ENCODE measurements around the gene EN1. TPM values are rescaled to one million over a fixed set of nuclear protein-coding genes. Genes with fewer than 3 reads are reported as not detected.

EN1 gene
- total and polyA plus RNA-seq, 7 donors = 0.70 to 9.5 (median 1.1) TPM

- Histone ChIP-seq H3K9me3 (no peaks in the 10 kb centered on the region), H3K27me3 (ENCODE audit: insufficient read depth in 3 of 3, low read length in 2 of 3) (peaks cover 0 to 94% (median 34%) of the 10 kb centered on the region in 3 donors), H3K36me3 (ENCODE audit: insufficient read depth in 1 of 2, low read depth in 1 of 2) (no peaks in the 10 kb centered on the region), H3K4me1 (peaks cover 7% of the 10 kb centered on the region), H3K4me3 (no peak overlapping the region), H3K27ac (no peak overlapping the region)
- ATAC-seq (no peak), DNase-seq (no peak)
- TF ChIP-seq, protein P1, sequence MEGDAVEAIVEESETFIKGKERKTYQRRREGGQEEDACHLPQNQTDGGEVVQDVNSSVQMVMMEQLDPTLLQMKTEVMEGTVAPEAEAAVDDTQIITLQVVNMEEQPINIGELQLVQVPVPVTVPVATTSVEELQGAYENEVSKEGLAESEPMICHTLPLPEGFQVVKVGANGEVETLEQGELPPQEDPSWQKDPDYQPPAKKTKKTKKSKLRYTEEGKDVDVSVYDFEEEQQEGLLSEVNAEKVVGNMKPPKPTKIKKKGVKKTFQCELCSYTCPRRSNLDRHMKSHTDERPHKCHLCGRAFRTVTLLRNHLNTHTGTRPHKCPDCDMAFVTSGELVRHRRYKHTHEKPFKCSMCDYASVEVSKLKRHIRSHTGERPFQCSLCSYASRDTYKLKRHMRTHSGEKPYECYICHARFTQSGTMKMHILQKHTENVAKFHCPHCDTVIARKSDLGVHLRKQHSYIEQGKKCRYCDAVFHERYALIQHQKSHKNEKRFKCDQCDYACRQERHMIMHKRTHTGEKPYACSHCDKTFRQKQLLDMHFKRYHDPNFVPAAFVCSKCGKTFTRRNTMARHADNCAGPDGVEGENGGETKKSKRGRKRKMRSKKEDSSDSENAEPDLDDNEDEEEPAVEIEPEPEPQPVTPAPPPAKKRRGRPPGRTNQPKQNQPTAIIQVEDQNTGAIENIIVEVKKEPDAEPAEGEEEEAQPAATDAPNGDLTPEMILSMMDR (IDR thresholded peaks at IDR 0.05) = no peak
- 24 to 46% (median 34%) methylated on average over 31 of the region's 31 CpGs for WGBS, 3 donors
- intact Hi-C loops (cut with DNase I) = loop anchor here in 1 of 2 donors (5.0 kb wide), 1 partner anchor 630 kb away; no protein-coding TSS in a partner anchor
These were observed 5.2 kb upstream of the EN1 start for GRCh38 chr2:118852605-118853128.

DNA sequence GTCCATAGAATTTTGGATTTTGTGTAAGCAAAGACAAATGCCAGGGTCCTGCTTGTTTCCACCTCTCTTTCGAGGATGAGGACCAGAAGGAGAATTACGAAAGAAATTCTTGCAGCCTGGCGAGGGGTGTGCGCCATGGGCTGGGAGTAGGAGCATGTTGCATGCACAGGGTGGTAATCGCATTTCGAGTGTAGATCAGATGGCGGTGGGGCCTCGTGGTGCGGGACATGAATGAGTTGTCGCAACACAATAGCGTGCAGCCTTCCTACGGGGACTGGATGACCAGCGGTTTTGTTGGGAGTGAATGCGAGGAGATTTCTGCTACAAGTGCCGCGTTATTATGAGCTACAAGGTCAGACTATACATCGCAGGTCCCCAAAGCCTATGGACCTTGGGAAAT is 4.2 kb upstream of the EN1 start:
- intact Hi-C loops (cut with DNase I) = loop anchor here in 1 of 2 donors (5.0 kb wide), 1 partner anchor 629 kb away; no protein-coding TSS in a partner anchor
- no peaks in the 10 kb centered on the region for H3K36me3 ChIP-seq (ENCODE audit: insufficient read depth in 1 of 2, low read depth in 1 of 2)
- H3K27me3 ChIP-seq (ENCODE audit: insufficient read depth in 3 of 3, low read length in 2 of 3) = peaks cover 0 to 88% (median 24%) of the 10 kb centered on the region in 3 donors
- no peak overlapping the region for H3K27ac ChIP-seq
- ATAC-seq = no peak
- H3K9me3 ChIP-seq = no peaks in the 10 kb centered on the region
- no peak overlapping the region for H3K4me3 ChIP-seq
- WGBS, 3 donors = 45 to 60% (median 49%) methylated on average over 17 of the region's 17 CpGs
- H3K4me1 ChIP-seq = peaks cover 7% of the 10 kb centered on the region
- TF ChIP-seq, protein P1 (IDR thresholded peaks at IDR 0.05) = no peak
- DNase-seq = no peak

DNA sequence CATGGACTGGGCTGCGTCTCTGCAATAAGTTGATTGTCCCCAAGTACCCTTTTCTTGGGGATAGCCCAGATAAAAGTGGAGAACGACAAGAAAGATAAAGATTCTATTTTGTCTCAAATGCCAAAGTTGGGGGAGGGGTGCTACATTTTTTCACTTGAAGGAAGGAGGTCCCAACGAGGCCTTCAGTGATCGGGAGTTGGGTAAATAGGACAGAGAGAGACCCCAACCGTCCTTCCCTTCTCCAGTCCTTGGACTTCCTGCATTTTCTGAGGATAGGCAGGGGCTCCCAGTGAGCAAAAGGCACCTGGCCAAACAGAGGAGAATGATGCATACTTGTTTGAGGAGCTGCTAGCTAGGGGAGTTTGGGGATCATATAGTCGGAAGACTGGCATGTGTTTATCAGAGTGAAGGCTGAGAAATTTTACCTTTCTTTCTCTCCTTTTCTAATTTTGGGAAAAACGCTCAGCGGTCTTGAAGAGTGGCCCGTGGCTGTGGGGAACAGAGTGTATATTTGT is 3.5 kb upstream of the EN1 start:
- no peak overlapping the region for H3K27ac ChIP-seq

DNA sequence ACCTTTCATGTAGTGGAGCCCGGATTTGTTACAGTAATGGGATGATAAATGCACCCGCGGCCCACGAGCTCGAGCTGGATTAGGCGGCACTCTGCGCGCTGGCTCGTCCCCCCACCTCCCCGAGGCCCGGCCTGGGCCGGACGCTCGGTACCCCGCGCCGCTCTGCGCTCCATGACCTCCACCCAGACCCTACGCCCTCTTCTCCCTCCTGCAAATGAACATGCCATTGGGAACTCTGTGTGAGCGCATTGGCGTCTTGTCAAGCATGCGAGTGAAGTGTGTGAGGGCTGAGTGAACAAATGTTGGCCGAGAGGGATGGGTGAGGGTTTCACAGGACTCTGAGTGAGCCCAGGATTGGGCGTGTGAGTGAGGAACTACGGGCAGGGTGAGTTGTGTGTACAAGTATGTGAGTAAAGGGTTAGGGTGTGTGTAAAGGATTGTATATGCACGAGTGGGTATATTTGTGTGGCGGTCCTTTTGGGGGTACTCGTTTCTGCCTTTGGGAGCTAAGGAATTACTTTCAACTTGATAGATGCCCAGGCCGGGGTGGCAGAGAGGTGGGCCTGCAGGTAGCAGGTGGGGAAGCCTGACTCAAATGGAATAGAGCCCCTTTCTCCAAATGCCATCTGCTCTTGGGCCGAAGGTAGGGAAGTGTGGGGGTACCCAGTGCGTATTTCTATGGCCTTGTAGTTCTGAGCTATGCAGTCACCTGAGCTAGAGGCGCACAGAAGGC is 2.9 kb upstream of the EN1 start:
- no peaks in the 10 kb centered on the region for H3K9me3 ChIP-seq
- no peaks in the 10 kb centered on the region for H3K4me1 ChIP-seq
- intact Hi-C loops (cut with DNase I) = loop anchor here in 1 of 2 donors (5.0 kb wide), 1 partner anchor 628 kb away; no protein-coding TSS in a partner anchor
- DNase-seq (no peak), ATAC-seq (no peak)
- no peaks in the 10 kb centered on the region for H3K36me3 ChIP-seq (ENCODE audit: insufficient read depth in 1 of 2, low read depth in 1 of 2)
- 29 to 44% (median 32%) methylated on average over 32 of the region's 32 CpGs for WGBS, 3 donors
- H3K27ac ChIP-seq = no peak overlapping the region
- H3K4me3 ChIP-seq = no peak overlapping the region
- TF ChIP-seq, protein P1 (IDR thresholded peaks at IDR 0.05) = no peak
- peaks cover 0 to 83% (median 27%) of the 10 kb centered on the region in 3 donors for H3K27me3 ChIP-seq (ENCODE audit: insufficient read depth in 3 of 3, low read length in 2 of 3)

More for the DNA sequence above, 3.5 kb upstream of the EN1 start:
- peaks cover 3% of the 10 kb centered on the region for H3K4me1 ChIP-seq
- no peaks in the 10 kb centered on the region for H3K36me3 ChIP-seq (ENCODE audit: insufficient read depth in 1 of 2, low read depth in 1 of 2)
- no peaks in the 10 kb centered on the region for H3K9me3 ChIP-seq
- H3K27me3 ChIP-seq (ENCODE audit: insufficient read depth in 3 of 3, low read length in 2 of 3) = peaks cover 0 to 83% (median 25%) of the 10 kb centered on the region in 3 donors
- H3K4me3 ChIP-seq = no peak overlapping the region
- ATAC-seq (no peak), DNase-seq (no peak)
- intact Hi-C loops (cut with DNase I) = loop anchor here in 1 of 2 donors (5.0 kb wide), 1 partner anchor 629 kb away; no protein-coding TSS in a partner anchor
- WGBS, 3 donors = 43 to 57% (median 49%) methylated on average over 9 of the region's 9 CpGs
- TF ChIP-seq, protein P1 (IDR thresholded peaks at IDR 0.05) = no peak

Data from psoas muscle (tissue), 8 donors.